LNCaP clone FGC (cell line): Measurements from ENCODE around the gene SLC16A11.

Source experiments
- DNase-seq: peaks from one replicate; pipeline ENCODE4 v3.0.0-alpha.2; 2011; ENCODE audit warnings: low read depth
- H3K4me3 ChIP-seq: 2 replicates; pipeline ENCODE4 v1.5.1; 2011; ENCODE audit warnings: mild to moderate bottlenecking, low read depth, low read length, control low read depth
- CTCF ChIP-seq: IDR thresholded peaks from 2 replicates; pipeline ENCODE4 v1.5.1; 2012; ENCODE audit warnings: mild to moderate bottlenecking; ENCODE audit not compliant: control insufficient read depth, insufficient read depth; ENCODE audit errors: extremely low read depth

The SLC16A11 gene

DNA sequence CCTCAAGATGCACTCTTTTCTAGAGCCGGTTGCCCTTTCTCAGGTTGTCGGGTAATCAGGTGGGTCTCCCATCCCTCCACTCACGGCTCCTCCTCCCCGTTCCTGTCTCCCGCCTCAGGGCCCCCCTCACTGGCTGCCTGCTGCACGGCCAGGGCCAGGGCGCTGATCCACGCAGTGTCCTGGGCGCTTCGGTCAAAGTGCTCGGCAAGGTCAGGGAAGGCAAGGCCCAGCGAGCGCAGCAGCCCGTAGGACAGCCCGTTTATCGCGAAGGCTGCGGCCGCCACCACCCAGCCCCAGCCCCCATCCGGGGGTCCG is 753 bp downstream of the SLC16A11 start:
- TF ChIP-seq CTCF: no peak
- DNase-seq: no peak
- no peak overlapping the region for H3K4me3 ChIP-seq

DNA sequence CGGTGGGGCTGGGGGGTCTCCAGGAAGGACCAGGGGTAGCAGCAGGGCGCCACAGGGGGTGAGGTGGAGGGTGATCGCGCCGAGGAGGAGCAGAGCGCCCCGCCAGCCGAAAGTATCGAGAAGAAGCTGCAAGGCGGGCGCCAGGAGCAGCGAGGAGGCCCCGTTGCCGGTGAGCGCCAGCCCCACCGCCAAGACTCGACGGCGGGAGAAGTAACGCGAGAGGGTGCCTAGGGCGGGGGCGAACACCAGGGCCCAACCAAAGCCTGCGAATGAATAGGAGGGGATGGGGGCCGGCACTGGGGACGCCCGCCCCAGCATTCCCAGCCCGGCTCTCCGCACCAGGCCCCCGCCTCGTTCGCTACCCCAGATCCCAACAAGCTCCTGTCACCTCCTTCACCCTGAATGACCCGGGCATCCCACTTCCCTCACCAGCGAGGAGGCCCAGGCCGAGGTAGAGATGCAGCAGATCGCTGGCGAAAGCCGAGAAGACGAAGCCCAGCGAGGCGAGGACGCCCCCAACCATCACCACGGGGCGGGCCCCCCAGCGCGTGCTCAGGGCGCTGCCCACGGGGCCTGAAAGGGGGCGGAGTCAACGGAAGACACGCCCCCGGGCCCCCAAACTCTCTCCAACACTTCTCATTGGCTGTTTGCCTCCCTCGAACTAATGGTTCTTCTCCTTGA is 1.3 kb downstream of the SLC16A11 start:
- no peak overlapping the region for H3K4me3 ChIP-seq
- TF ChIP-seq CTCF: no peak
- DNase-seq: no peak

DNA sequence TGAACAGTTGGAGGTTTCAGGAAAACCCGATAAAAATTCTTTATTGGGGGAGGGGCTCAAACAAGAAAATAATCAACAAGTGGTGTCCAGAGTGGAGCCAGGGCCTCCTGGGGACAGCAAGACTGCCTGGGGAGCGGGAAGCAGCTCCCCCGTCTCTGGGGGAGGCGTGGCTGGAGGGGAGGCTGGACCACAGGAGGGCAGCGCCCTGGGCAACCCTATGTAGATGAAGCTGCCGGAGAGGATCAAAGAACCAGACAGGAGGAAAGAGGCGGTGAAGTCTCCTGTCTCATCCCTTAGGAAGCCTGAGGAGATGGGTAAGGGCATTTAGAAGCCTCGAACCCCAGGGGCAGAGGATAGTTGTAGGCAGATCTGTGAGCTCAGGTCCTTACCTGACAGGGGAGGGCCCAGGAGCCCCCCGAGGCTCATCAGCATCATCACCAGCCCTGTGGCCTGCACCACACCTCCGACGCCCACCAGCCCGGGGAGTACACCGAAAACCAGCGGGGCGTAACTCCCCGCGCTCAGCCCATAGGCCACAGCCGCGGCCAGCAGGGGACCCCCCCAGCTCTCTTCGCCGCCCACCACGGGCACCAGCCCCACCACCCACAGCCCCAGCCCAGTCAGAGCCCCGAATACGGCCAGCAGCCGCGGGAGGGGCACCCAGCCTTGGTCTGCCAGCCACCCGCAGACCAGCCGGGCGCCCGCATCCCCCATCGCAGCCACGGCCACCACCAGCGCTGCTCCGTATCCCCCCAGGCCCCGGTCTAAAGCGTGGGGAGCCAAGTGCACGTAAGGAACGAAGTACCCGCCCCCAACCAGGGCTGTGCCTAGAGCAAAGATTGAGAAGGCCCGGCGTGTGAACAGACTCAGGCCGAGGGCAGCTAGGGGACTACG is 2.0 kb downstream of the SLC16A11 start:
- no peak for TF ChIP-seq CTCF
- no peak for DNase-seq
- no peak overlapping the region for H3K4me3 ChIP-seq

- no peak for TF ChIP-seq CTCF
- no peak for DNase-seq
- H3K4me3 ChIP-seq: no peak overlapping the region
Measured at GRCh38 chr17:7039832-7040231, 4.1 kb downstream of the SLC16A11 start.

DNA sequence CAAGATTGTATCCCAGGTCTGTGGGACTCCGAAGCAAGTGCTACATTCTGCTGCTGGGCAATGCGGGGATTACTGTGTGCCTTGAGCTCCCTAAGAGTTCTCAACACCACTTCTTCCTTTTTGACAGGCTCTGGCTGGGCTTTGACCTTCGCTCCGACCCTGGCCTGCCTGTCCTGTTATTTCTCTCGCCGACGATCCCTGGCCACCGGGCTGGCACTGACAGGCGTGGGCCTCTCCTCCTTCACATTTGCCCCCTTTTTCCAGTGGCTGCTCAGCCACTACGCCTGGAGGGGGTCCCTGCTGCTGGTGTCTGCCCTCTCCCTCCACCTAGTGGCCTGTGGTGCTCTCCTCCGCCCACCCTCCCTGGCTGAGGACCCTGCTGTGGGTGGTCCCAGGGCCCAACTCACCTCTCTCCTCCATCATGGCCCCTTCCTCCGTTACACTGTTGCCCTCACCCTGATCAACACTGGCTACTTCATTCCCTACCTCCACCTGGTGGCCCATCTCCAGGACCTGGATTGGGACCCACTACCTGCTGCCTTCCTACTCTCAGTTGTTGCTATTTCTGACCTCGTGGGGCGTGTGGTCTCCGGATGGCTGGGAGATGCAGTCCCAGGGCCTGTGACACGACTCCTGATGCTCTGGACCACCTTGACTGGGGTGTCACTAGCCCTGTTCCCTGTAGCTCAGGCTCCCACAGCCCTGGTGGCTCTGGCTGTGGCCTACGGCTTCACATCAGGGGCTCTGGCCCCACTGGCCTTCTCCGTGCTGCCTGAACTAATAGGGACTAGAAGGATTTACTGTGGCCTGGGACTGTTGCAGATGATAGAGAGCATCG is 5.6 kb downstream of the SLC16A11 start:
- TF ChIP-seq CTCF: no peak
- no peak for DNase-seq
- H3K4me3 ChIP-seq: no peak overlapping the region

DNA sequence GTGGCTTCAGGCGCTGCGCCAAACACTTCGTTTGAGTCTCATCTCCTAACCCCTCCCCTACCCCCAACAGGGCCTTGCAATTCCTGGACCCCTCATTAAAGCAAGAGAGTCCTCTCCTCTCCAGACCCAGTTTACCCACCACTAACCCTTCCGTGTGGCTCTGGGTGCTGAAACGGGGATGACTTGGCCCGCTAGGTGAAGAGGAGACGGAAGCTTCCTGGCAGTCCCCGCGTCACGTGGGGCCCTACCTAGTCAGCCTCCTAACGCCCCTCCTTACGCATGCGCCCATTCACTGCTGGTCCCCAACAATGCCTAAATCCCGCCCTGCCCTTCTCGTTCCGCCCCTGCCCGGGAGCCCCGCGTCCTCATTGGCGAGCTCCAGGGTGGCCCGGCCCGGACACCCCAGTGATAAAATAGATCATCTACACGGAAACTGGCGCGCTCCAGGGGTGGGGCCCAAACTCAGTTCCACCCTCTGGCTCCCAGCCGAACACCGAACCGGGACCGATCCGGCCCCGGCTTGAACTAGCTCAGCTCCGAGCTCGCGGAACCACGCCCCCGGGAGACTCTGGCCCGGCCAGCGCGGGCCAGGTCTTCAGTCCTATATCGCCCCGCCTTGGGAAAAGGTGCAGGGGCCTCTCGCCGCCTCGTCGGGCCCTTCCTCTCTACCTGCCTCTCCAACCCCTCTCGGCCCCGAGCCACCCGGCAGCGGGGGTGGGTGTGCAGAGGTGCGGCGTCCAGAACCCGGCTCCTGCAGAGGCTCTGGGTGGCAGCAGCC is 8.1 kb downstream of the SLC16A11 start, which contains the start of gene SLC16A13:
TSS of gene SLC16A13 (plus strand) at position 425 of the 778 bp plus-strand sequence. CDS start 368 bp downstream, outside the sequence.
- no peak for TF ChIP-seq CTCF
- peak within 1 kb of the TSS; percentile 73 for H3K4me3 ChIP-seq
- peak; percentile 90 for DNase-seq
